OCI-LY1 (cell line): ENCODE data around the gene DRD4.
"Not testable (repeated sequence)": the region's sequence is repeated elsewhere in the genome, so short reads cannot be mapped to it uniquely, and the experiment has no call there.

Experiments
- H2AFZ ChIP-seq: fragments of 200-600 bp; sonication (generic), shearing (Covaris generic); 2 replicates; pipeline ENCODE4 v1.6.0; 2014; ENCODE audit warnings: antibody characterized with exemption, mild to moderate bottlenecking, low read length
- H3F3A ChIP-seq: fragments of 200-600 bp; sonication (generic), shearing (Covaris generic); 2 replicates; pipeline ENCODE4 v1.6.0; 2014; ENCODE audit warnings: mild to moderate bottlenecking, antibody characterized with exemption, low read length, moderate library complexity; ENCODE audit not compliant: insufficient read depth
- H3K27ac ChIP-seq: fragments of 200-600 bp; sonication (generic); 2 replicates; pipeline ENCODE4 v1.5.1; 2014; ENCODE audit warnings: low read length, mixed run types, mild to moderate bottlenecking, low read depth; ENCODE audit not compliant: poor library complexity, severe bottlenecking
- H3K27me3 ChIP-seq: fragments of 200-600 bp; sonication (generic); 2 replicates; pipeline ENCODE4 v1.6.0; 2014; ENCODE audit warnings: antibody characterized with exemption, mild to moderate bottlenecking, low read length, moderate library complexity; ENCODE audit not compliant: insufficient read depth
- H3K36me3 ChIP-seq: fragments of 200-600 bp; sonication (generic); 2 replicates; pipeline ENCODE4 v1.6.1; 2014; ENCODE audit warnings: mild to moderate bottlenecking, antibody characterized with exemption, low read length, moderate library complexity, mixed read lengths; ENCODE audit not compliant: insufficient read depth
- H3K4me1 ChIP-seq: fragments of 200-600 bp; sonication (generic); 2 replicates; pipeline ENCODE4 v1.5.1; 2014; ENCODE audit warnings: mild to moderate bottlenecking, low read length, moderate library complexity; ENCODE audit not compliant: insufficient read depth, severe bottlenecking
- H3K4me2 ChIP-seq: fragments of 200-600 bp; sonication (generic), shearing (Covaris generic); 2 replicates; pipeline ENCODE4 v1.6.1; 2014; ENCODE audit warnings: low read length
- H3K4me3 ChIP-seq: fragments of 200-600 bp; sonication (generic); 2 replicates; pipeline ENCODE4 v1.5.1; 2014; ENCODE audit warnings: low read length, low read depth, mild to moderate bottlenecking, mixed read lengths; ENCODE audit not compliant: poor library complexity, severe bottlenecking
- H3K79me2 ChIP-seq: fragments of 200-600 bp; shearing (Covaris generic); 2 replicates; pipeline ENCODE4 v1.6.1; 2016; ENCODE audit warnings: mixed run types, low read length, mixed read lengths; ENCODE audit not compliant: insufficient read depth
- H3K9ac ChIP-seq: fragments of 200-600 bp; sonication (generic), shearing (Covaris generic); 2 replicates; pipeline ENCODE4 v1.6.1; 2014; ENCODE audit warnings: mild to moderate bottlenecking, low read length, mixed read lengths
- H3K9me2 ChIP-seq: fragments of 200-600 bp; sonication (generic), shearing (Covaris generic); 2 replicates; pipeline ENCODE4 v1.6.1; 2014; ENCODE audit warnings: low read depth, mild to moderate bottlenecking, low read length, mixed read lengths
- H3K9me3 ChIP-seq: fragments of 200-600 bp; shearing (Covaris generic); 2 replicates; pipeline ENCODE4 v1.6.1; 2014; ENCODE audit warnings: low read length, mixed read lengths
- H4K20me1 ChIP-seq: fragments of 200-600 bp; sonication (generic), shearing (Covaris generic); 2 replicates; pipeline ENCODE4 v1.6.0; 2016; ENCODE audit warnings: mild to moderate bottlenecking, low read length; ENCODE audit not compliant: insufficient read depth
- EZH2 ChIP-seq: fragments of 200-600 bp; sonication (generic), shearing (Covaris generic); IDR thresholded peaks from 2 replicates; pipeline ENCODE4 v1.8.0; 2017; ENCODE audit warnings: borderline replicate concordance, mixed run types, mild to moderate bottlenecking, antibody characterized with exemption, low read length, moderate library complexity, mixed read lengths
- TF ChIP-seq, protein P1 (sequence below): fragments of 200-600 bp; sonication (generic), shearing (Covaris generic); IDR thresholded peaks from 2 replicates; pipeline ENCODE4 v1.5.1; 2017; ENCODE audit warnings: mild to moderate bottlenecking, antibody characterized with exemption, low read length, moderate library complexity, mixed read lengths

DRD4 gene

DNA sequence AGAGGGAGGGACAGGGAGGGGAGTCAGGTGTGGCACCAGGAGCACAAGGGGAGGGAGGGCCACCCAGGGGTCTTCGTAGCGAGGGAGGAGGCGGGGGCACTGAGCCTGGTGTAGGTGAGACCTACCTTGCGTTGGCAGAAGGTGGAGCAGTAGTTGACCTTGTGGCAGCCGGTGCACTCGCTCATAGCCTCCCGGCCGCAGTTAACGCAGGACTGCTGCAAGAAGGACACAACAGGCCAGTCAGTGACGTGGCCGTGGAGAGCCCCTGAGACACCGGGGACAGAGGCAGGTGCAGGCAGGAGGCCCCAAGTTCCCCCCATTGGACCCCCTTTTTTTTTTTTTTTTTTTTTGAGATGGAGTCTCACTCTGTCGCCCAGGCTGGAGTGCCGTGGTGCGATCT, 16.8 kb downstream of the DRD4 start:
- Histone ChIP-seq H3K9me2 (no peaks in the 10 kb centered on the region), H3K36me3 (peaks cover 23% of the 10 kb centered on the region), H3K27ac (no peak overlapping the region), H3K4me1 (no peaks in the 10 kb centered on the region), H3K27me3 (no peaks in the 10 kb centered on the region), H3K4me2 (no peak overlapping the region), H3K9ac (no peak overlapping the region), H2AFZ (no peak overlapping the region), H3K9me3 (no peaks in the 10 kb centered on the region), H4K20me1 (no peaks in the 10 kb centered on the region), H3K4me3 (no peak overlapping the region), H3K79me2 (no peaks in the 10 kb centered on the region), H3F3A (no peaks in the 10 kb centered on the region)
- TF ChIP-seq, protein P1, sequence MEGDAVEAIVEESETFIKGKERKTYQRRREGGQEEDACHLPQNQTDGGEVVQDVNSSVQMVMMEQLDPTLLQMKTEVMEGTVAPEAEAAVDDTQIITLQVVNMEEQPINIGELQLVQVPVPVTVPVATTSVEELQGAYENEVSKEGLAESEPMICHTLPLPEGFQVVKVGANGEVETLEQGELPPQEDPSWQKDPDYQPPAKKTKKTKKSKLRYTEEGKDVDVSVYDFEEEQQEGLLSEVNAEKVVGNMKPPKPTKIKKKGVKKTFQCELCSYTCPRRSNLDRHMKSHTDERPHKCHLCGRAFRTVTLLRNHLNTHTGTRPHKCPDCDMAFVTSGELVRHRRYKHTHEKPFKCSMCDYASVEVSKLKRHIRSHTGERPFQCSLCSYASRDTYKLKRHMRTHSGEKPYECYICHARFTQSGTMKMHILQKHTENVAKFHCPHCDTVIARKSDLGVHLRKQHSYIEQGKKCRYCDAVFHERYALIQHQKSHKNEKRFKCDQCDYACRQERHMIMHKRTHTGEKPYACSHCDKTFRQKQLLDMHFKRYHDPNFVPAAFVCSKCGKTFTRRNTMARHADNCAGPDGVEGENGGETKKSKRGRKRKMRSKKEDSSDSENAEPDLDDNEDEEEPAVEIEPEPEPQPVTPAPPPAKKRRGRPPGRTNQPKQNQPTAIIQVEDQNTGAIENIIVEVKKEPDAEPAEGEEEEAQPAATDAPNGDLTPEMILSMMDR: no peak
- TF ChIP-seq EZH2: no peak

DNA sequence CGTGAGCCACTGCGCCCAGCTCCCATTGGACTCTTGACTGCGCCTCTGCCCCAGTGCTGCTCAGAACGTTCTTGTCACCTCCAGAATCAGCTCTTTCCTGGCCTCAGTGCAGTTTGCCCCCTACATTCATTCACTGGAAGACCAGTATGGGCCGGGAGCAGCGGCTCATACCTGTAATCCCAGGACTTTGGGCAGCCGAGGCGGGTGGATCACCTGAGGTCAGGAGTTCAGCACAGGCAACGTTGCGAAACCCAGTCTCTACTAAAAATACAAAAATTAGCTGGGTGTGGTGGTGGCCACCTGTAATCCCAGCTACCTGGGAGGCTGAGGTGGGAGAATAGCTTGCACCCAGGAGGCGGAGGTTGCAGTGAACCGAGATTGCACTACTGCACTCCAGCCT, 17.4 kb downstream of the DRD4 start:
- not testable (repeated sequence) for H3F3A ChIP-seq, H3K9me3 ChIP-seq, H3K27ac ChIP-seq, H3K9ac ChIP-seq, H3K79me2 ChIP-seq, H3K4me3 ChIP-seq, H2AFZ ChIP-seq, H3K4me2 ChIP-seq, H4K20me1 ChIP-seq, H3K9me2 ChIP-seq, H3K4me1 ChIP-seq, H3K27me3 ChIP-seq
- peaks cover 24% of the 10 kb centered on the region for H3K36me3 ChIP-seq

DNA sequence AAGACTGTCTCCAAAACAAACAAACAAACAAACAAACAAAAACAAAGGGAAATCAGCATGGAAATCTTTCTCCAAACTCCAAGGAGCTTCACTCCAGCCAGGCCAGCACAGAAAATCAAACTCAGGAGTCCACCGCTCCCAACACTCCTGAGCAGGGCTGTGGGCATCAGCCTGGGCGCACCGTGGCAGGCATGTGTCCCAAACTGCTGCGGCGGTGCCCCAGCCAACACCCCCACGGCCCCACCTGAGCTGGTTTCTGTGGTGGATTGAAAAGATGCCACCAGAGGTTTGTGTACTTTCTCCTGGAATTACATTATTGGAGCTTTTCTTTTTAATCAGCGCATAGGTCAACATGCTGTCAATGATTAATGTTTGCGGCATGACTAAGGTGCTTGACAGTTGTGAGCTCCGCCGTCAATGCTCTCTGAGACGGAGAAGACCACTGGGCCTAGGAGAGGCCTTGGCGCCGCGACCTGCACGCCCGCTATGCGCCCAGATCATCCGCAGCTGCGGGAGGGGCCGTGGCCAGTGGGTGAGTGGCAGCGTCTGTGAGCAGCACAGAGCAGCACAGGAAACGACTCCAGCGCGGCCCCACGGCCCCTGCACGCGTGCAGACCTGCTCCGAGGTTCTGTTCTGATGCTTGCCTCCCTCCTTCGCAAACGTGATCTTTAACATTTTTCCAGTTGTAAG, 18.1 kb downstream of the DRD4 start:
- Histone ChIP-seq H3K9me2 (no peaks in the 10 kb centered on the region), H3K79me2 (no peaks in the 10 kb centered on the region), H3K27me3 (no peaks in the 10 kb centered on the region), H3K4me1 (peaks cover 7% of the 10 kb centered on the region), H4K20me1 (no peaks in the 10 kb centered on the region), H3K9ac (no peak overlapping the region), H3K27ac (no peak overlapping the region), H3F3A (no peaks in the 10 kb centered on the region), H2AFZ (no peak overlapping the region), H3K36me3 (peaks cover 21% of the 10 kb centered on the region; the same call in 1 of the 2 replicates), H3K9me3 (no peaks in the 10 kb centered on the region), H3K4me3 (no peak overlapping the region), H3K4me2 (no peak overlapping the region)
- TF ChIP-seq EZH2: no peak
- TF ChIP-seq, protein P1: no peak

DNA sequence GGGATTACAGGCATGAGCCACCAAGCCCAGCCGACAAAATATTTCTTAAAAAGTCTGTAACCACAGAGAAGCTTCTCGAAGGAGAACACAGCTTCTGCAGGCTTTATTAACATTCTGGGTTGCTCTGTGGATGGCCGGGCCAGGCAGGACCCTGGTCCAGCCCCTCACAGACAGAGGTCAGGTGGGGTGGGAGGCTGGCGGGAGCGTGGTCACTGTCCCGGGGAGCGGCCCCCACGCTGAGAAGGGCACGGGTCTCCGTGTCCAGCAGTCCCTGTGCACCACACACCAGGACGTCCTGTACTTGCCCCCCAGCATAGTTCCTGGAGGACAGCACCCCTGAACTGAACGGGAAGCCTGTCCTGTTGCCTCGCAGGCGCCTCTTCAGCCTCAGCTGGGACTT, 19.4 kb downstream of the DRD4 start:
- H3K4me1 ChIP-seq: peaks cover 13% of the 10 kb centered on the region
- H3F3A ChIP-seq: no peaks in the 10 kb centered on the region
- H3K36me3 ChIP-seq: peaks cover 16% of the 10 kb centered on the region; the same call in 1 of the 2 replicates
- no peaks in the 10 kb centered on the region for H3K27me3 ChIP-seq
- H2AFZ ChIP-seq: no peak overlapping the region
- no peak overlapping the region for H3K27ac ChIP-seq
- no peaks in the 10 kb centered on the region for H3K79me2 ChIP-seq
- no peaks in the 10 kb centered on the region for H4K20me1 ChIP-seq
- no peak overlapping the region for H3K9ac ChIP-seq
- TF ChIP-seq, protein P1: no peak
- TF ChIP-seq EZH2: no peak
- H3K9me3 ChIP-seq: no peaks in the 10 kb centered on the region
- H3K9me2 ChIP-seq: no peaks in the 10 kb centered on the region
- H3K4me3 ChIP-seq: no peak overlapping the region
- H3K4me2 ChIP-seq: no peak overlapping the region
